Breast epithelium (tissue), 3 donors: ENCODE measurements around the gene NAV2.

ENCODE experiments used
- CTCF ChIP-seq, 3 donors: fragments of 450-650 bp; IDR thresholded peaks; one replicate each; pipeline ENCODE4 v1.5.1; 2016 to 2017; ENCODE audit warnings: antibody characterized with exemption in 3 of 3, mild to moderate bottlenecking in 3 of 3, moderate library complexity in 3 of 3
- POLR2A ChIP-seq: fragments of 450-650 bp; IDR thresholded peaks from one replicate; pipeline ENCODE4 v1.6.1; 2016; ENCODE audit warnings: antibody characterized with exemption, mild to moderate bottlenecking, moderate library complexity

GRCh38 chr11:19723572-19724342 lies 11.1 kb downstream of the NAV2 start:
- TF ChIP-seq CTCF (IDR thresholded peaks at IDR 0.05) (no peak), POLR2A (no peak)
